Endothelial cell of umbilical vein (primary cell): ENCODE measurements around the gene SUGCT. TPM values are rescaled to one million over a fixed set of nuclear protein-coding genes. Genes with fewer than 3 reads are reported as not detected.

ENCODE experiments used
- BruUV-seq: library from RNA; stranded (reverse); fragments of 400-500 nt; replicated peaks from 2 replicates; lab custom pipeline; 2021; lab: Mats Ljungman, UMichigan
- CTCF ChIA-PET: fragments of 300-600, 350-600 bp; sonication (Branson Sonifier 250); formaldehyde crosslinking; loops from one replicate; lab custom pipeline; 2021; ENCODE audit warnings: antibody characterized with exemption, inconsistent platforms; lab: Charles Lee
- POLR2A ChIA-PET: fragments of 300-600, 350-600 bp; sonication (Branson Sonifier 250); formaldehyde crosslinking; loops from one replicate; lab custom pipeline; 2021; ENCODE audit warnings: antibody characterized with exemption, inconsistent platforms; lab: Charles Lee
- DNase-seq: peaks from one replicate; pipeline ENCODE4 v3.0.0-alpha.2; 2011; ENCODE audit warnings: low read depth, low spot score
- FAIRE-seq: peaks from 2 replicates; lab custom pipeline; 2011; peaks lifted over from hg19 to GRCh38; lab: Jason Lieb, UNC
- H2AFZ ChIP-seq: 2 replicates; pipeline ENCODE4 v1.6.0; 2012; ENCODE audit warnings: low read depth, low read length, control low read depth, inconsistent platforms
- H3K27ac ChIP-seq: 2 replicates; pipeline ENCODE4 v1.5.1; 2011; ENCODE audit warnings: low read depth, mild to moderate bottlenecking, control low read depth, low read length, moderate library complexity; ENCODE audit not compliant: insufficient read depth
- H3K27me3 ChIP-seq, 2 experiments: 2 replicates each; pipeline versions ENCODE4 v1.6.0 to v1.6.1; 2011; ENCODE audit warnings: low read length in 2 of 2, mixed read lengths in 1 of 2; ENCODE audit not compliant: control insufficient read depth in 2 of 2, insufficient read depth in 2 of 2
- H3K36me3 ChIP-seq, 2 experiments: 2 replicates in 1 of 2; 3 replicates in 1 of 2; pipeline ENCODE4 v1.5.1; 2011; ENCODE audit warnings: low read length in 2 of 2, mild to moderate bottlenecking in 1 of 2, moderate library complexity in 1 of 2; ENCODE audit not compliant: control insufficient read depth in 2 of 2, insufficient read depth in 2 of 2; ENCODE audit errors: extremely low read depth in 1 of 2
- H3K4me1 ChIP-seq: 3 replicates; pipeline ENCODE4 v1.5.1; 2011; ENCODE audit warnings: mild to moderate bottlenecking, low read length; ENCODE audit not compliant: control insufficient read depth, insufficient read depth; ENCODE audit errors: extremely low read depth
- H3K4me2 ChIP-seq: 2 replicates; pipeline ENCODE4 v1.6.1; 2011; ENCODE audit warnings: low read length, control low read depth, mixed read lengths; ENCODE audit not compliant: insufficient read depth
- H3K4me3 ChIP-seq, 3 experiments: fragments of 200-600 bp in 1 of 3; sonication (generic), shearing (Covaris generic) in 1 of 3; replicated peaks in 1 of 3; 2 replicates each; pipeline ENCODE4 v1.5.1; 2011 to 2016; ENCODE audit warnings: control low read depth in 3 of 3, low read length in 3 of 3, mild to moderate bottlenecking in 2 of 3, inconsistent platforms in 1 of 3, low read depth in 1 of 3, moderate library complexity in 1 of 3; ENCODE audit not compliant: insufficient read depth in 1 of 3
- H3K79me2 ChIP-seq: 2 replicates; pipeline ENCODE4 v1.6.0; 2012; ENCODE audit warnings: low read length, inconsistent platforms; ENCODE audit not compliant: control insufficient read depth, insufficient read depth
- H3K9ac ChIP-seq: replicated peaks from 2 replicates; pipeline ENCODE3; 2011; ENCODE audit warnings: low read length, control low read depth; ENCODE audit not compliant: insufficient read depth; ENCODE audit errors: extremely low read depth
- H3K9me1 ChIP-seq: replicated peaks from 3 replicates; pipeline ENCODE4 v1.6.0; 2011; ENCODE audit warnings: mild to moderate bottlenecking, low read length; ENCODE audit not compliant: control insufficient read depth, insufficient read depth; ENCODE audit errors: extremely low read depth
- H3K9me3 ChIP-seq: replicated peaks from 2 replicates; pipeline ENCODE4 v1.5.1; 2012; ENCODE audit warnings: low read length, inconsistent platforms; ENCODE audit not compliant: control insufficient read depth, insufficient read depth
- H4K20me1 ChIP-seq: replicated peaks from 2 replicates; pipeline ENCODE3; 2011; ENCODE audit warnings: mild to moderate bottlenecking, low read length; ENCODE audit not compliant: control insufficient read depth, insufficient read depth; ENCODE audit errors: extremely low read depth
- EZH2 ChIP-seq: IDR thresholded peaks from 2 replicates; pipeline ENCODE4 v1.6.1; 2012; ENCODE audit warnings: borderline replicate concordance, low read depth, mild to moderate bottlenecking, moderate library complexity, low read length, inconsistent platforms; ENCODE audit not compliant: severe bottlenecking
- GATA2 ChIP-seq: IDR thresholded peaks from 2 replicates; pipeline ENCODE4 v1.7.0; 2011; ENCODE audit warnings: low read depth, mild to moderate bottlenecking, moderate library complexity, mixed read lengths, low read length; ENCODE audit not compliant: insufficient read length, insufficient read depth
- dilution Hi-C: fragments of 300-500 bp; cut with MboI; formaldehyde crosslinking; loops from one replicate; pipeline ENCODE4 v1.15.0; 2019; ENCODE audit warnings: low sequenced_read_pairs; ENCODE audit not compliant: extremely low pct_ligation_motif_present
- intact Hi-C: fragments of 100-400 bp; cut with micrococcal nuclease; formaldehyde crosslinking; loops from one replicate; pipeline ENCODE4 v1.10.0; 2022
- polyA plus RNA-seq, 4 experiments: library from polyadenylated mRNA; depleted of rRNA in 3 of 4; stranded (reverse) in 3 of 4; unstranded in 1 of 4; fragments of >200 nt; gene quantifications; 2 replicates each; pipeline versions ENCODE4 v1.2.1 to v1.2.3, GENCODE V29; 2011 to 2012; ENCODE audit warnings: missing spikeins in 1 of 4
- total RNA-seq: library from RNA; stranded (reverse); gene quantifications from 2 replicates; pipeline ENCODE4 v1.2.3, GENCODE V29; 2021

SUGCT gene
- total and polyA plus RNA-seq, 2 donors (not counting 3 experiments of a cell fraction or from before 2014, with no cell fraction given) = 1.2 to 1.4 TPM

- CTCF ChIA-PET = no interaction called here
- Histone ChIP-seq H3K4me3 (no peak overlapping the region), H3K4me1 (no peaks in the 10 kb centered on the region), H3K9me1 (no peaks in the 10 kb centered on the region), H3K27me3 (no peaks in the 10 kb centered on the region), H4K20me1 (no peaks in the 10 kb centered on the region), H3K36me3 (no peaks in the 10 kb centered on the region), H3K79me2 (no peaks in the 10 kb centered on the region), H3K4me2 (no peak overlapping the region), H3K9me3 (no peaks in the 10 kb centered on the region), H2AFZ (no peak overlapping the region), H3K27ac (no peak overlapping the region), H3K9ac (no peak overlapping the region)
- POLR2A ChIA-PET = no interaction called here
- DNase-seq (peak; percentile 10), FAIRE-seq (no peak)
- no TSS peak for BruUV-seq
- TF ChIP-seq GATA2 = no peak
- dilution Hi-C loops = no loop called here
- intact Hi-C loops = no loop called here
Measured at GRCh38 chr7:40800771-40801170, 666.0 kb downstream of the SUGCT start.

DNA sequence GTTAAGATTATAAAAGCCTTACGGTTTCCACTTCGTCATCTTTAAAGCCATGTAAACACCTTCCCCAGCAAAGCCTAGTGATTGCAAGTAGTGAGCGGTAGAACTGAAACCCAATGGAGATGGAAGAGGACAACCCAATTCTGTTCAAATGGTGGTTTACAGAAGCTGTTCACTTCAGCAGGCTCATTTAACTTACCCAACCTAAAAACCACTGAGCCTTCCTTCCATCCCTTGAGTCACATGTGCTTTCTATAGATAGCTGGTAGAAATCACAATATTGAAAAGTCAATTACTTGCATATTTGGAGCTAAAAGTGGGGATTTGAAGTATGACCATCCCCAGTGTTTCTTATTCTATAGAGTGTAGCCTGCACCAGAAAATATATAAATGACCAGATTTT, 667.7 kb downstream of the SUGCT start:
- dilution Hi-C loops = no loop called here
- Histone ChIP-seq H3K79me2 (no peaks in the 10 kb centered on the region), H3K9me1 (no peaks in the 10 kb centered on the region), H3K9me3 (no peaks in the 10 kb centered on the region), H3K27me3 (no peaks in the 10 kb centered on the region), H3K36me3 (no peaks in the 10 kb centered on the region), H3K9ac (no peak overlapping the region), H3K4me3 (no peak overlapping the region), H3K4me2 (no peak overlapping the region), H3K27ac (no peak overlapping the region), H3K4me1 (no peaks in the 10 kb centered on the region), H4K20me1 (no peaks in the 10 kb centered on the region), H2AFZ (no peak overlapping the region)
- ChIA-PET CTCF (no interaction called here), POLR2A (no interaction called here)
- BruUV-seq = no TSS peak
- TF ChIP-seq EZH2 = no peak
- intact Hi-C loops = no loop called here
- no peak for DNase-seq
- FAIRE-seq = no peak
